Measurements from ENCODE around the gene TULP1.

Gene TULP1

DNA sequence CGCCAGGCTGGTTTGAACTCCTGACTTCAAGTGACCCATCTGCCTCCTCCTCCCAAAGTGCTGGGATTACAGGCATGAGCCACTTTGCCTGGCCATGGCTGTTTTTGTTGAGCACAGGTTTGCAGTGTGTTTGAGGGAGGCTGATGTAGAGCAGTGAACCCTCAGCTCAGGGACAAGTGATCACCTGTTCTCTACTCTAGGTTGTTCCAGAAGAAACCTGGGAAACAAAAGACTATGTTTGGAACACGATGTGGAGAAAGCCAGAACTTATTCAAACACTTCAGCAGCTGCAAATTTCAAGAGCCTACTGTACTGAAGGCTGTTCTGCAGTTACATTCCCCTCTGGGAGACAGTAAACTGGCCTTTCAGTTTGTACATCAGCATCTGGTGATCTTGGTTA lies 4.7 kb downstream of the TULP1 start:
- Histone ChIP-seq H3K27ac (ENCODE audit: low read depth, low read length, severe bottlenecking) (no peak overlapping the region), H3K9me3 (ENCODE audit: control insufficient read depth, low read length) (no peaks in the 10 kb centered on the region), H3K36me3 (ENCODE audit: control insufficient read depth, insufficient read depth, low read length) (no peaks in the 10 kb centered on the region), H3K4me1 (ENCODE audit: control insufficient read depth, insufficient read depth, low read length, poor library complexity, severe bottlenecking) (no peaks in the 10 kb centered on the region), H3K4me3 (ENCODE audit: extremely low read depth, insufficient read depth, low read length, poor library complexity, severe bottlenecking) (no peak overlapping the region)
- 43 to 64% methylated on average over 1 of the region's 2 CpGs for WGBS, 2 experiments (ENCODE audit: insufficient coverage in 2 of 2)

DNA sequence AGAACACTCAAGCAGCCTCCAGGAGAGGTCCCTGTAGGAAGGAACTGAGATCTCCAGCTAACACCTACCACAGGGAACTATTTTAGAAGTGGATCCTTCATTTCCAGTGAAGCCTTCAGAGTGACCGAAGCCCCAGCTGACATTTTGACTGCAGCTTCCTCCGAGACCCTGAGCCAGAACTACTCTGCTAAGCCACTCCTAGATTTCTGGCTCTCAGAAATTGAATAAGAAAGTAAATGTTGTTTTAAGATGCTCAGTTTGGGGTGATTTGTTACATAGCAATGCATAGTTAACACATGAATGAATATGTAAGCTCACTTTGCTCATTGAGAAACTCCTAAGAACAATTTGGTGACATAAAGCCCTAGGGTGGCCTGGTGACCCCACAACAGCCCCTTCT lies 5.5 kb downstream of the TULP1 start:
- Histone ChIP-seq H3K4me1 (ENCODE audit: control insufficient read depth, insufficient read depth, low read length, poor library complexity, severe bottlenecking) (no peaks in the 10 kb centered on the region), H3K36me3 (ENCODE audit: control insufficient read depth, insufficient read depth, low read length) (no peaks in the 10 kb centered on the region), H3K27ac (ENCODE audit: low read depth, low read length, severe bottlenecking) (no peak overlapping the region), H3K4me3 (ENCODE audit: extremely low read depth, insufficient read depth, low read length, poor library complexity, severe bottlenecking) (no peak overlapping the region), H3K9me3 (ENCODE audit: control insufficient read depth, low read length) (no peaks in the 10 kb centered on the region)
- WGBS, 2 experiments (ENCODE audit: insufficient coverage in 2 of 2) = 100% methylated on average over 1 of the region's 2 CpGs; no CpG with 5 or more reads in 1 of the 2 experiments

DNA sequence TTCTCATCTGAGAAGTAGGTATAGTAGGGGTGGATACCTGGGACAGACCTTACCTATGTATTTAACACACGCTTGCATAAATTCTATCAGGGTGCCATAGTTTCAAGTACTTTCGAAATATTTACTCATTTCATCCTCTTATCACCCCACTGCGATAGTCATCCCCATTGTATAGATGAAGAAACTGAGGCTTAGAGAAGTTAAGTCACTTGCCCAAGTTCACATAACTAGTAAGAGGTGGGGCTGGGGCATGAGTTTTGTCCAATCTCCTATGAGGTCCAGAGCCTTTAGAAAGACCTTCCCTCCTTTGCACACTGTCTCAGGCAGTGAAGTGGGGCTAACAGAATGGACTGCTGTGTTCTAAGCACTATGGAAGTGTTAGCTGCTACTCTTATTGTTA lies 6.2 kb downstream of the TULP1 start:
- H3K27ac ChIP-seq (ENCODE audit: low read depth, low read length, severe bottlenecking) = no peak overlapping the region
- no peaks in the 10 kb centered on the region for H3K9me3 ChIP-seq (ENCODE audit: control insufficient read depth, low read length)
- H3K4me1 ChIP-seq (ENCODE audit: control insufficient read depth, insufficient read depth, low read length, poor library complexity, severe bottlenecking) = no peaks in the 10 kb centered on the region
- no peaks in the 10 kb centered on the region for H3K36me3 ChIP-seq (ENCODE audit: control insufficient read depth, insufficient read depth, low read length)
- H3K4me3 ChIP-seq (ENCODE audit: extremely low read depth, insufficient read depth, low read length, poor library complexity, severe bottlenecking) = no peak overlapping the region
- no CpG with 5 or more reads among the region's 3 CpGs for WGBS, 2 experiments (ENCODE audit: insufficient coverage in 2 of 2)

DNA sequence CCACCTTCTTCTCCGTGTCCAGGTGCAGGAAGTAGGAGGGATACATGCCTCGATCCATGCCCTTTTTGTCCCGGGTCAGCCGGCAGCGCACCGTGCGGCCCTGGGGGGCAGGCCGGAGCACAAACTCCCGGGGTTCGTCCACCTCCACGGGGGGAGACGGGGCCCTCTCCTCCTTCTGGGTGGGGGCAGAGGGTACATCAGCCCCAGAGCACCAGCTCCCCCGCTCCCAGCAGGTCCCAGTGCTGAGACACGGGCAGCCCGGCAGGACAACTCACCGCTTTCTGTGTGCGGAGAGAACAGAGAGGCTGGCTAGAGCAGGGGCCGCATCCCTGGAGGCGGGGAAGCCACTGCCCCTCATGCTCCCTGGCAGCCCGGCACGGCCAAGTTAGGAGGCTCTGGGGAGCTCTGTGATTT lies 6.7 kb downstream of the TULP1 start:
- 55 to 56% methylated on average over 14 to 15 of the region's 21 CpGs for WGBS, 2 experiments (ENCODE audit: insufficient coverage in 2 of 2)
- no peaks in the 10 kb centered on the region for H3K4me1 ChIP-seq (ENCODE audit: control insufficient read depth, insufficient read depth, low read length, poor library complexity, severe bottlenecking)
- H3K9me3 ChIP-seq (ENCODE audit: control insufficient read depth, low read length) = no peaks in the 10 kb centered on the region
- H3K27ac ChIP-seq (ENCODE audit: low read depth, low read length, severe bottlenecking) = no peak overlapping the region
- H3K4me3 ChIP-seq (ENCODE audit: extremely low read depth, insufficient read depth, low read length, poor library complexity, severe bottlenecking) = no peak overlapping the region
- H3K36me3 ChIP-seq (ENCODE audit: control insufficient read depth, insufficient read depth, low read length) = no peaks in the 10 kb centered on the region

DNA sequence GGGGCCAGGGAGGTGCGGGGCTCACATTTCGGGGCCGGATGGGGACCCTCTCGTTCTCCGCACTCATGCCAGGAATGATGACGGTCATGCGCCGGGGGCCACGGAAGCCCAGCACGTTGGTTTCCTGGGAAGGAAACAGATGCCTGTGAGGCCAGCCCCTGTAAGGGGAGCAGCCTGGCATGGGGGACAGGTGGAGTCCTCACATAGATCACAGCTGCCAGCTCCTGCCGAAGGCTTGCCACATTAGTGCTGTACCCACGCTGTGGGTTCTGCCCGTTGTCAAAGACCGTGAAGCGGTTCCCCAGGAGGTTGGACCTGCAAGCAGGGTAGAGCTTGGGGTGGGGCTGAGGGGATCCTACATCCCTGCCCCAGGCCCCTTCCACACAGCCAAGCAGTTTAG lies 9.2 kb downstream of the TULP1 start:
- H3K27ac ChIP-seq (ENCODE audit: low read depth, low read length, severe bottlenecking) = no peak overlapping the region
- no peaks in the 10 kb centered on the region for H3K36me3 ChIP-seq (ENCODE audit: control insufficient read depth, insufficient read depth, low read length)
- H3K4me3 ChIP-seq (ENCODE audit: extremely low read depth, insufficient read depth, low read length, poor library complexity, severe bottlenecking) = no peak overlapping the region
- WGBS, 2 experiments (ENCODE audit: insufficient coverage in 2 of 2) = 86 to 93% methylated on average over 11 to 13 of the region's 15 CpGs
- H3K9me3 ChIP-seq (ENCODE audit: control insufficient read depth, low read length) = no peaks in the 10 kb centered on the region
- peaks cover 12% of the 10 kb centered on the region for H3K4me1 ChIP-seq (ENCODE audit: control insufficient read depth, insufficient read depth, low read length, poor library complexity, severe bottlenecking)

DNA sequence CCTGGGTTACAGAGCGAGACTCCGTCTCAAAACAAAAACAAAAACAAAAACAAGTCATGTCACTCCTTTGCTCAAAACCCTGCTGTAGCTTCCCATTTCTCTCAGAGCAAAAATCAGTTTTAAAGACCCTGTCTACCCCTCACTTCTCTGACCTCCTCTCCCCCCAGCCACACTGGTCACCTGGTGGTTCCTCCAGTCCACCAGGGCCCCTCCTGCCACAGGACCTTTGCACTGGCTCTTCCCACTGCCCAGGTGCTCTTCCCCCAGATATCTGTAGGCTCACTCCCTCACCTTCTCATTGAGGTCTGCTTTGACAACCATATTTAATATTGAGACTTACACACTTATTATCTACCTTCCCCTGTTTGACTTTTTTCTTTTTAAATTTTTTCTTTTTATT lies 10.9 kb downstream of the TULP1 start:
- no peaks in the 10 kb centered on the region for H3K9me3 ChIP-seq (ENCODE audit: control insufficient read depth, low read length)
- H3K4me3 ChIP-seq (ENCODE audit: extremely low read depth, insufficient read depth, low read length, poor library complexity, severe bottlenecking) = no peak overlapping the region
- no peaks in the 10 kb centered on the region for H3K36me3 ChIP-seq (ENCODE audit: control insufficient read depth, insufficient read depth, low read length)
- no peak overlapping the region for H3K27ac ChIP-seq (ENCODE audit: low read depth, low read length, severe bottlenecking)
- peaks cover 16% of the 10 kb centered on the region for H3K4me1 ChIP-seq (ENCODE audit: control insufficient read depth, insufficient read depth, low read length, poor library complexity, severe bottlenecking)
- 100% methylated on average over 2 of the region's 2 CpGs; no CpG with 5 or more reads in 1 of the 2 experiments for WGBS, 2 experiments (ENCODE audit: insufficient coverage in 2 of 2)

DNA sequence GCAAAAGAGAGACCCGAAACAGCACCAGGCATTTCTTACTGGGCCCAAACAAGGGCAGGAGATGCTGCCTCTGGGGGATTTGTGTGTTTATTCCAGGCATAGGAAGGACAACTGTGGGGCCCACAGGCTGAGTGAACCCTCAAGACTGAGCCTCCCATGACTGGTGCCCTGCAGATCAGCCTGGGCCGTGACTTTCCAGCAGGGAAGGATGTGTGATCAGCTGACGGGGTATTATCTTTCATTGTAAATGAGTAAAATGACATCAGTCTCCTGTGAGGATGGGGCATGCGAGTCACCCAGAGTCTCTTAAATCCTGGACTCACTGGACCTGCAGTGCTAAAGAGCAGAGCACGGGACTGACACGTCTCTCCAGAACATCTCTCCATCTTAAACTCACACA lies 11.9 kb downstream of the TULP1 start:
- Histone ChIP-seq H3K36me3 (ENCODE audit: control insufficient read depth, insufficient read depth, low read length) (no peaks in the 10 kb centered on the region), H3K27ac (ENCODE audit: low read depth, low read length, severe bottlenecking) (no peak overlapping the region), H3K4me1 (ENCODE audit: control insufficient read depth, insufficient read depth, low read length, poor library complexity, severe bottlenecking) (peaks cover 18% of the 10 kb centered on the region), H3K4me3 (ENCODE audit: extremely low read depth, insufficient read depth, low read length, poor library complexity, severe bottlenecking) (no peak overlapping the region), H3K9me3 (ENCODE audit: control insufficient read depth, low read length) (no peaks in the 10 kb centered on the region)
- WGBS, 2 experiments (ENCODE audit: insufficient coverage in 2 of 2) = 67 to 68% methylated on average over 6 of the region's 6 CpGs

DNA sequence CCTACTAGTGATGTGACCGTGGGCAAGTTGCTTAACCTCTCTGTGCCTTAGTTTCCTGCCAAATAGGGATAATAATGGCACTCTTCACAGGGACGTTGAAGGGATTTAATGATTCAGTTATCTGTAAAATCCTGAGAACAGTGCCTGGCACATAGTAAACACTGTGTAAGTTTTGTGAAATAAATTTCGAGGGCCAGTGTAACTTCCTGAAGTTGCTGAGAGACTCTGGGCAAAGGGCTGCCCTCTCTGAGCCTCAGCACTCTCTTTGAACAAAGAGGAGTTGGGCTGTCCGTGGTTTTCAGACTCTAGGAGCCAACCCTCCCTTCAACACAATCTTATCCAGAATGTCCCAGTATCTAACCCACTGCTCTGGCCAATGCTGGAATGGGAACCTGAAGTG lies 13.3 kb downstream of the TULP1 start:
- 89 to 94% methylated on average over 3 to 4 of the region's 4 CpGs for WGBS, 2 experiments (ENCODE audit: insufficient coverage in 2 of 2)
- Histone ChIP-seq H3K4me1 (ENCODE audit: control insufficient read depth, insufficient read depth, low read length, poor library complexity, severe bottlenecking) (peaks cover 30% of the 10 kb centered on the region), H3K36me3 (ENCODE audit: control insufficient read depth, insufficient read depth, low read length) (no peaks in the 10 kb centered on the region), H3K27ac (ENCODE audit: low read depth, low read length, severe bottlenecking) (no peak overlapping the region), H3K9me3 (ENCODE audit: control insufficient read depth, low read length) (no peaks in the 10 kb centered on the region), H3K4me3 (ENCODE audit: extremely low read depth, insufficient read depth, low read length, poor library complexity, severe bottlenecking) (no peak overlapping the region)

DNA sequence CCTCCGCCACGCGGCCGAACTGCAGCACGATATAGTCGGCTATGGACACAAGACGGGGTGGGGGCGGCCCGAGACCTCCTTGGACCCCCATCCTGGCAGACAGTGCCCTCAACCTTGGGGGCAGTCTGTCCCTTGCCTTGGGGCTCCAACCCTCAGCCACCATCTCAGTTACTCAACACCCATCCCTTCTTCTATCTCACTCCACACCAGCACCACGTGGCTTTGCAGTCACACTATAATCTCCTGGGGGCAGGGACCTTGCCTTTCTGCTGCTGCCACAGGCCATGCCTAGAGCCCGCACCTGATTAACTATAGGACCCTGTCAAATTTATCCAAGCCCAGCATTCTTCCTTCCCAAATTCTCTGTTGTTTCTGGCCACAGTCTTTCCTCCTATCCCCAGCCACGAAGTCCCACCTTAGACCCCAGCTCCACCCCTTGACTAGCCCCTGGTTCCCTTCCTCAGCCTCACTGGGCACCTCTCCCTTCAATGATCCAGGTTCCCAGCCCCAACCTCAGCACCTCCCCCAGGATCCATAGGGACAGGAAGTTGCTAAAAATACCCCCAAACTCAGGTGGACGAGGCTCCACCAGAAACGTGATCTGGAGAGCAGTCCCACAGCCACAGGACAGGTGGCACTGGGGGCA lies 14.2 kb downstream of the TULP1 start:
- no peaks in the 10 kb centered on the region for H3K9me3 ChIP-seq (ENCODE audit: control insufficient read depth, low read length)
- H3K27ac ChIP-seq (ENCODE audit: low read depth, low read length, severe bottlenecking) = no peak overlapping the region
- peak overlapping the region; percentile 69 for H3K4me3 ChIP-seq (ENCODE audit: extremely low read depth, insufficient read depth, low read length, poor library complexity, severe bottlenecking)
- H3K36me3 ChIP-seq (ENCODE audit: control insufficient read depth, insufficient read depth, low read length) = peaks cover 3% of the 10 kb centered on the region
- WGBS, 2 experiments (ENCODE audit: insufficient coverage in 2 of 2) = 30 to 31% methylated on average over 12 to 14 of the region's 14 CpGs
- peaks cover 38% of the 10 kb centered on the region for H3K4me1 ChIP-seq (ENCODE audit: control insufficient read depth, insufficient read depth, low read length, poor library complexity, severe bottlenecking)

DNA sequence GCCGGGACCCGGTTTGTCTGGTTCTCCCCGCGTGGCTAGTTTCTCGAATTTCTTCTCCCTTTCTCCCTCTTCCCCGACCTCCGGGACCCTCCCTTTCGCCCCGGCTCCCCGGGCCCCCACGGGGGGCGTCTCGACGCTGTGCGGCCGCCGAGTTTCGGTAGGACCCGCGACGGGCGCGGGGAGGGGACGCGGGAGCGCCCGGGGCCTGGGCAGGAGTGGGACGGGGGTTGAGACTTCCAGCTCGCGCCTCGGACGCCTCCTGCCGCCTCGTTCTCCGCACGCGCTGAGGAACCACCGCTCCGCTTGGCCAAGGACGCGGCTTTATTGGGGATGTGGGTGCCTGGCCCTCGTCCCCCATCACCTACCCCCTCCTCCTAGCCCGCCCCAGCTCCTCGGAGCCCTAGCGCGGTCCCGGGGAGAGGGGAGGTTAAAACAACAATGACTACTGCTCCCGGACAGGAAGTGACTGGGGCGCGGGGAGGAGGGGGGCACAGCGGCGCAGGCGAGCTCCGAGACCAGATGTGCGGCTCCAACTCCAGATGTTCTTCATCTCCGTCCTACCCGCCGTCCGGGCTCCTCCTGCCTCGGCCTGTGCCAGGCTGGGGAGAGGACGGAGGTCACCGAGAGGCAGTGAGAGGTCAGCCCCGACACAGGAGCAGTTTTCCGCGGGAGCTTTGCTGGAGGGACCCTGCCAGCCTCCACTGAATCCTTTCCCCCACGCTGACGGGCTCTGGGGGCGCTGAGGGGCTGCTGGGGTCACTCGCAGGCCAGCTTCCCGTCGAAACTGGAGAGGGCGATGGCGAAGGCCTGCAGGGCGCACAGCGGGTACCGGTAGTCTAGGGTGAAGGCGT lies 14.9 kb downstream of the TULP1 start:
- peak overlapping the region; percentile 91 for H3K27ac ChIP-seq (ENCODE audit: low read depth, low read length, severe bottlenecking)
- H3K9me3 ChIP-seq (ENCODE audit: control insufficient read depth, low read length) = no peaks in the 10 kb centered on the region
- peaks cover 10% of the 10 kb centered on the region for H3K36me3 ChIP-seq (ENCODE audit: control insufficient read depth, insufficient read depth, low read length)
- H3K4me1 ChIP-seq (ENCODE audit: control insufficient read depth, insufficient read depth, low read length, poor library complexity, severe bottlenecking) = peaks cover 45% of the 10 kb centered on the region
- H3K4me3 ChIP-seq (ENCODE audit: extremely low read depth, insufficient read depth, low read length, poor library complexity, severe bottlenecking) = peak overlapping the region; percentile 69
- 3 to 4% methylated on average over 38 to 44 of the region's 77 CpGs for WGBS, 2 experiments (ENCODE audit: insufficient coverage in 2 of 2)

Measured in mesodermal cell (in vitro differentiated cells).